GM12801 (cell line): ENCODE data around the gene AK4.

Experiments
- CTCF ChIP-seq: IDR thresholded peaks from one replicate; pipeline ENCODE4 v1.5.1; 2011; ENCODE audit warnings: control low read depth; ENCODE audit not compliant: insufficient read length; ENCODE audit errors: extremely low read depth

The AK4 gene

GRCh38 chr1:65253800-65254319, 105.9 kb downstream of the AK4 start:
- no peak for TF ChIP-seq CTCF

- no peak for TF ChIP-seq CTCF
Observed at GRCh38 chr1:65254320-65255034, 106.5 kb downstream of the AK4 start.

GRCh38 chr1:65255035-65255655, 107.1 kb downstream of the AK4 start:
- TF ChIP-seq CTCF = no peak

- no peak for TF ChIP-seq CTCF
Observed at GRCh38 chr1:65255656-65256050, 107.7 kb downstream of the AK4 start.

GRCh38 chr1:65256860-65257708, 109.1 kb downstream of the AK4 start:
- TF ChIP-seq CTCF = no peak

GRCh38 chr1:65258106-65258505, 110.1 kb downstream of the AK4 start:
- TF ChIP-seq CTCF = no peak

GRCh38 chr1:65259816-65260215, 111.8 kb downstream of the AK4 start:
- TF ChIP-seq CTCF = no peak
